NCI-H460 (cell line): ENCODE results near the gene RRP1B. TPM values are rescaled to one million over a fixed set of nuclear protein-coding genes. Genes with fewer than 3 reads are reported as not detected.
"Not testable (repeated sequence)": the region's sequence is repeated elsewhere in the genome, so short reads cannot be mapped to it uniquely, and the experiment has no call there.

Experiments used
- DNase-seq: peaks from one replicate; pipeline ENCODE4 v3.0.0-alpha.2; 2016; ENCODE audit warnings: low read depth; ENCODE audit errors: extremely low read depth
- total RNA-seq: library from RNA; depleted of rRNA; stranded (reverse); fragments of >200 nt; shearing (Covaris generic); gene quantifications from 2 replicates; pipeline ENCODE4 v1.2.3, GENCODE V29; 2014

RRP1B gene
- total RNA-seq, 1 experiment from 2014 or later = 33.1 TPM

- DNase-seq = peak; percentile 68
These were observed 19.6 kb upstream of the RRP1B start for GRCh38 chr21:43639470-43640353.

GRCh38 chr21:43640400-43640799, 19.0 kb upstream of the RRP1B start:
- DNase-seq = no peak

GRCh38 chr21:43643193-43643592, 16.2 kb upstream of the RRP1B start:
- no peak for DNase-seq

GRCh38 chr21:43644071-43644470, 15.3 kb upstream of the RRP1B start:
- no peak for DNase-seq

GRCh38 chr21:43644609-43645008, 14.8 kb upstream of the RRP1B start:
- DNase-seq = peak; percentile 62

GRCh38 chr21:43645136-43645891, 14.0 kb upstream of the RRP1B start:
- DNase-seq = peak; percentile 86

- DNase-seq = no peak
These were observed 13.4 kb upstream of the RRP1B start for GRCh38 chr21:43645976-43646375.

GRCh38 chr21:43646550-43647260, 12.7 kb upstream of the RRP1B start:
- DNase-seq = peak; percentile 95

GRCh38 chr21:43648171-43648570, 11.2 kb upstream of the RRP1B start:
- no peak for DNase-seq

GRCh38 chr21:43651926-43652325, 7.4 kb upstream of the RRP1B start:
- DNase-seq = not testable (repeated sequence)

- DNase-seq = no peak
These were observed 6.7 kb upstream of the RRP1B start for GRCh38 chr21:43652616-43653015.

GRCh38 chr21:43653626-43654025, 5.7 kb upstream of the RRP1B start:
- no peak for DNase-seq

GRCh38 chr21:43654806-43655489, 4.4 kb upstream of the RRP1B start:
- DNase-seq = no peak

- DNase-seq = no peak
These were observed 1.8 kb upstream of the RRP1B start for GRCh38 chr21:43657355-43658087.

GRCh38 chr21:43658088-43658741, 1.1 kb upstream of the RRP1B start:
- no peak for DNase-seq

GRCh38 chr21:43658769-43659135, 608 bp upstream of the RRP1B start:
- DNase-seq = no peak

- no peak for DNase-seq
These were observed 2.9 kb downstream of the RRP1B start for GRCh38 chr21:43662286-43662685.

GRCh38 chr21:43663033-43663432, 3.7 kb downstream of the RRP1B start:
- no peak for DNase-seq

GRCh38 chr21:43664358-43664757, 5.0 kb downstream of the RRP1B start:
- no peak for DNase-seq
